Skeletal muscle tissue (tissue), 4 donors: ENCODE results near the gene KCNT2. TPM values are rescaled to one million over a fixed set of nuclear protein-coding genes. Genes with fewer than 3 reads are reported as not detected.
A peak's percentile ranks its signal among the peaks of the same experiment; 100 is the strongest.
"Not testable (repeated sequence)": the region's sequence is repeated elsewhere in the genome, so short reads cannot be mapped to it uniquely, and the experiment has no call there.

Source experiments
- H3K27ac ChIP-seq: one replicate; pipeline ENCODE4 v1.7.0; 2013; ENCODE audit warnings: mild to moderate bottlenecking, low read depth, low read length, inconsistent platforms
- H3K27me3 ChIP-seq, 3 donors: one replicate each; pipeline ENCODE4 v1.7.0; 2013; ENCODE audit warnings: low read length in 3 of 3; ENCODE audit not compliant: control insufficient read depth in 3 of 3, insufficient read depth in 3 of 3
- H3K36me3 ChIP-seq, 3 donors: one replicate each; pipeline ENCODE4 v1.7.0; 2013; ENCODE audit warnings: low read length in 3 of 3; ENCODE audit not compliant: control insufficient read depth in 3 of 3, insufficient read depth in 3 of 3
- H3K4me1 ChIP-seq, 3 donors: one replicate each; pipeline ENCODE4 v1.7.0; 2013; ENCODE audit warnings: low read length in 3 of 3, mild to moderate bottlenecking in 3 of 3; ENCODE audit not compliant: control insufficient read depth in 3 of 3, insufficient read depth in 3 of 3
- H3K4me3 ChIP-seq, 3 donors: one replicate each; pipeline ENCODE4 v1.7.0; 2013; ENCODE audit warnings: low read length in 3 of 3
- H3K9ac ChIP-seq, 3 donors: one replicate each; pipeline ENCODE4 v1.7.0; 2013; ENCODE audit warnings: low read length in 3 of 3, mild to moderate bottlenecking in 3 of 3, moderate library complexity in 2 of 3, low read depth in 1 of 3
- H3K9me3 ChIP-seq, 3 donors: one replicate each; pipeline ENCODE4 v1.7.0; 2013; ENCODE audit warnings: low read length in 3 of 3; ENCODE audit not compliant: control insufficient read depth in 3 of 3
- total RNA-seq: library from RNA; depleted of rRNA; stranded (reverse); fragments of >200 nt; gene quantifications from one replicate; pipeline ENCODE4 v1.2.3, GENCODE V29; 2014
- donor health status: Osteomylitis.

Gene KCNT2
- 8.9 TPM for total RNA-seq

DNA sequence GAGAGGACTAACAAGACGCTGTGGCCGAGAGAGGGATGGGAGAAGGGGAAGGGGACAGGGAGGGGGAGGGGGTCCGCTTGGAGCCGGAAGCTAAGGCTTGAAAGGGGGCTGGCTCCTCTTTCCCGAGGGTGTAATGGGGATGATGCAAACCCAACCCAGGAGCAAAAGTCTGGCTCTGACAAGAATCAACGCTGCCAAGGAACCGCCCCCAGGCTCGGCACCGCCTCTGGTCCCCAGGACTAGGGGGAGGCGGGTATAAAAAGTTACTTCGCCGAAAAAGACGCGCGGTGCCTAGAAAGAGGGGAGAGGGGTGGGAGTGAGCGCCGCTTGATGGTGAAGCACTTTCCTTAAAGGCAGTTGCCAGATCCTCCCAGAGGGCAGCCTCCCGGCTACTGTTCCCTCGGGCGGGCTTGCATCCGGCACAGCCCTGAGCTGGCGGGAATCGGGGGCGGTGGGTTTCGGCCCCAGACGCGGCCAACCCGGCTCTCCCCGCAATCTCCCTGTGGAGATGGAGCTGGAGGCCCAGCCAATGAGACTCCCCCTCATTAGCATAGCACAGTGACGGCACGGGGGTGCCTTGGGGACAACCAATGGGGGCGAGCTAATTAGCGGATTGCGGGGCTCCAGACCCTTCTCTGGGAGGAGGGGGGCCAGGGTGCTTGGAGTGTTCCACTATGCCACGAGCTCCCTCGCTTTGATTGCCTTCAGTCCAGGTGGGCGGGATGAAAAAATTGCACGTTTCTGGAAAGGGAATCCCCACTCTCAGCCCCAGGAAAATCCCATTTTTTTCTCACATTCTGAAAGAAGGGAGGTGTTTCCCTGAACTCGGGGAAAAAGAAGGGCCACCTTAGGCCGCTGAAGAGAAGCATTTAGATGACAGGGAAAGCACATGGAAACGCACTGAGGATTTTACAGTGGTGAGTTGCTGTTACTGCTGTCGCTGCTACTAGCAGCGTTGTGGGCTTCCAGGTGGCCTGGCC lies at the start of gene KCNT2:
Gene KCNT2 (minus strand): TSS at position 51 of the 980 bp plus-strand sequence. CDS start 131 bp downstream, outside the sequence.
- peak within 1 kb of the TSS; percentile 37 to 85 (median 66) for H3K4me3 ChIP-seq
- no peaks in the 10 kb centered on the region for H3K9me3 ChIP-seq
- H3K27me3 ChIP-seq, result no peaks in the 10 kb centered on the region
- peak within 1 kb of the TSS; percentile 52 for H3K27ac ChIP-seq
- peaks cover 0 to 17% (median 7%) of the 10 kb centered on the region in 3 donors for H3K4me1 ChIP-seq
- H3K9ac ChIP-seq, result peak within 1 kb of the TSS; percentile 53 to 69 (median 60)
- H3K36me3 ChIP-seq, result no peaks in the 10 kb centered on the region

DNA sequence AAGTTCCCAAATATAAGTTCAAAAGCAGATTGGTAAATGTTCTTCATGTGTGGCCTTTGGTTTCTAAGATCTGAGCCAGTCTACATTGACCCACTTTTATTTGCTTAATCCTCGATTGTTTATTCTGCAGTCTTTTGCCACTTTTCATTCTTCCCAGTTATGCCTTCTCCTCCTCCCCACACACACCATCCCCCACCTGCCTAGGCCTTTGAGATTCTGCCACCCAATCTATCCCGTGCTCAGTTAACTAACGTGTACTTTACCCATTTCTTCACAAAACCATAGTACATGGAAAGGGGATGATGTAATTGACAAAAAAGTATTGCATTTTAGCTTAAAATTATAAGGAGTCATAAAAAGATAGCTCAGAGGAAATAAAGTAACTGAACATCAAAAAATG lies 47.3 kb upstream of the KCNT2 start:
- H3K4me3 ChIP-seq, result peak overlapping the region in 2 of 3 donors; percentile 22 to 55
- H3K36me3 ChIP-seq, result no peaks in the 10 kb centered on the region
- peaks cover 4 to 6% (median 6%) of the 10 kb centered on the region in 3 donors for H3K4me1 ChIP-seq
- no peaks in the 10 kb centered on the region for H3K27me3 ChIP-seq
- no peaks in the 10 kb centered on the region for H3K9me3 ChIP-seq
- H3K27ac ChIP-seq, result no peak overlapping the region
- H3K9ac ChIP-seq, result no peak overlapping the region

- Histone ChIP-seq H3K9me3 (no peaks in the 10 kb centered on the region), H3K4me3 (peak overlapping the region; percentile 22 to 55 (median 24)), H3K36me3 (no peaks in the 10 kb centered on the region), H3K27ac (no peak overlapping the region), H3K9ac (no peak overlapping the region), H3K27me3 (no peaks in the 10 kb centered on the region), H3K4me1 (peaks cover 3 to 6% (median 4%) of the 10 kb centered on the region in 3 donors)
These were observed 46.8 kb upstream of the KCNT2 start for GRCh38 chr1:196655071-196655470.

DNA sequence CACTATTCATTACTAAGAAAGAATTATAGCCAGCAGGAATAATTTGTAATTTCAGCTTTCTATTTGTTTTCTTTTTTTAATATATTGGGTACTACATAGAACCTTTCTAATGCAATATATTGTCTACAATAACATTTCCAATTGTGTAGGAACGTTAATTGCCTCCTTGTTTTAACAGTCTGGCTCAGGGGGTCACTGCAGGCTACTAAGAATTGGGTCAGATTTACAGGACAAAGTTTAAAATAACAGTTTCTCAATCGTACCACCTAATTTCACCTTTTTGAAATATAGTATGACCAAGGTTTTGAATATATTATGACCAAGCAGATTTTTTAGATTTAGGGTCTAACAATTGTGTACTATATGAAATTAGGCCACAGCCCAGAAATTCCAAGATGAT lies 46.0 kb upstream of the KCNT2 start:
- H3K9ac ChIP-seq, result peak overlapping the region; percentile 37 to 59 (median 46)
- H3K4me1 ChIP-seq, result peaks cover 0 to 1% (median 0%) of the 10 kb centered on the region in 3 donors
- H3K27me3 ChIP-seq, result no peaks in the 10 kb centered on the region
- H3K36me3 ChIP-seq, result no peaks in the 10 kb centered on the region
- H3K9me3 ChIP-seq, result no peaks in the 10 kb centered on the region
- peak overlapping the region; percentile 14 to 68 (median 42) for H3K4me3 ChIP-seq
- peak overlapping the region; percentile 34 for H3K27ac ChIP-seq

- Histone ChIP-seq H3K27me3 (no peaks in the 10 kb centered on the region), H3K9me3 (no peaks in the 10 kb centered on the region), H3K4me1 (no peaks in the 10 kb centered on the region), H3K4me3 (peak within 1 kb of the TSS; percentile 36 to 68 (median 55)), H3K27ac (peak within 1 kb of the TSS; percentile 64), H3K9ac (peak within 1 kb of the TSS; percentile 51 to 76 (median 54)), H3K36me3 (no peaks in the 10 kb centered on the region)
These were observed 43.5 kb upstream of the KCNT2 start, which contains the start of gene CFH for GRCh38 chr1:196651637-196652215. CFH (plus strand) TSS chr1:196652043; CDS start chr1:196652118, 75 bp downstream.

- H3K9me3 ChIP-seq, result no peaks in the 10 kb centered on the region
- H3K27ac ChIP-seq, result peak overlapping the region; percentile 64
- no peaks in the 10 kb centered on the region for H3K4me1 ChIP-seq
- H3K4me3 ChIP-seq, result peak overlapping the region in 2 of 3 donors; percentile 36 to 68
- H3K27me3 ChIP-seq, result no peaks in the 10 kb centered on the region
- H3K36me3 ChIP-seq, result no peaks in the 10 kb centered on the region
- H3K9ac ChIP-seq, result peak overlapping the region; percentile 41 to 76 (median 51)
These were observed 42.8 kb upstream of the KCNT2 start for GRCh38 chr1:196651079-196651478.

GRCh38 chr1:196650403-196650802 lies 42.2 kb upstream of the KCNT2 start:
- peak overlapping the region; percentile 28 to 76 (median 41) for H3K9ac ChIP-seq
- H3K4me1 ChIP-seq, result no peaks in the 10 kb centered on the region
- H3K4me3 ChIP-seq, result peak overlapping the region; percentile 32 to 38 (median 37)
- no peaks in the 10 kb centered on the region for H3K36me3 ChIP-seq
- H3K27ac ChIP-seq, result peak overlapping the region; percentile 64
- H3K9me3 ChIP-seq, result no peaks in the 10 kb centered on the region
- H3K27me3 ChIP-seq, result no peaks in the 10 kb centered on the region

GRCh38 chr1:196649990-196650389 lies 41.8 kb upstream of the KCNT2 start:
- no peaks in the 10 kb centered on the region for H3K4me1 ChIP-seq
- H3K4me3 ChIP-seq, result peak overlapping the region in 2 of 3 donors; percentile 32 to 38
- peak overlapping the region in 2 of 3 donors; percentile 28 to 76 for H3K9ac ChIP-seq
- H3K36me3 ChIP-seq, result no peaks in the 10 kb centered on the region
- no peaks in the 10 kb centered on the region for H3K27me3 ChIP-seq
- H3K9me3 ChIP-seq, result no peaks in the 10 kb centered on the region
- peak overlapping the region; percentile 64 for H3K27ac ChIP-seq

- Histone ChIP-seq H3K4me3 (no peak overlapping the region), H3K27me3 (no peaks in the 10 kb centered on the region), H3K36me3 (no peaks in the 10 kb centered on the region), H3K27ac (no peak overlapping the region), H3K9ac (no peak overlapping the region), H3K9me3 (no peaks in the 10 kb centered on the region), H3K4me1 (no peaks in the 10 kb centered on the region)
These were observed 32.7 kb upstream of the KCNT2 start for GRCh38 chr1:196640976-196641375.

DNA sequence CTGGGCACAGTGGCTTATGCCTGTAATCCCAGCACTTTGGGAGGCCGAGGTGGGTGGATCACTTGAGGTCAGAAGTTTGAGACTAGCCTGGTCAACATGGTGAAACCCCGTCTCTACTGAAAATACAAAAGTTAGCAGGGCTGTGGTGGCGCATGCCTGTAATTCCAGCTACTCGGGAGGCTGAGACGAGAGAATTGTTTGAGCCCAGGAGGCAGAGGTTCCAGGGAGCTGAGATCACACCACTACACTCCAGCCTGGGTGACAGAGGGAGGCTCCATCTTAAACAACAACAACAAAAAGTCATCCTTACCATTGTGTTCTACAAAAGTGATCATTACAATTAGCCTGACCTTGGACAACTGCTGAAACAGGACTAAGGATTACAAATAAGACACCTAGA lies 31.1 kb upstream of the KCNT2 start:
- H3K9ac ChIP-seq, H3K27me3 ChIP-seq, H3K9me3 ChIP-seq, H3K4me3 ChIP-seq, H3K27ac ChIP-seq, H3K36me3 ChIP-seq, H3K4me1 ChIP-seq: not testable (repeated sequence)
